GM21390 (cell line): ENCODE results near the gene DNAI2.

Source experiments
- ATAC-seq: cut with Tn5 transposase; IDR thresholded peaks from one replicate; pipeline ENCODE4 v1.9.1; 2021; ENCODE audit not compliant: unreplicated experiment

Gene DNAI2

DNA sequence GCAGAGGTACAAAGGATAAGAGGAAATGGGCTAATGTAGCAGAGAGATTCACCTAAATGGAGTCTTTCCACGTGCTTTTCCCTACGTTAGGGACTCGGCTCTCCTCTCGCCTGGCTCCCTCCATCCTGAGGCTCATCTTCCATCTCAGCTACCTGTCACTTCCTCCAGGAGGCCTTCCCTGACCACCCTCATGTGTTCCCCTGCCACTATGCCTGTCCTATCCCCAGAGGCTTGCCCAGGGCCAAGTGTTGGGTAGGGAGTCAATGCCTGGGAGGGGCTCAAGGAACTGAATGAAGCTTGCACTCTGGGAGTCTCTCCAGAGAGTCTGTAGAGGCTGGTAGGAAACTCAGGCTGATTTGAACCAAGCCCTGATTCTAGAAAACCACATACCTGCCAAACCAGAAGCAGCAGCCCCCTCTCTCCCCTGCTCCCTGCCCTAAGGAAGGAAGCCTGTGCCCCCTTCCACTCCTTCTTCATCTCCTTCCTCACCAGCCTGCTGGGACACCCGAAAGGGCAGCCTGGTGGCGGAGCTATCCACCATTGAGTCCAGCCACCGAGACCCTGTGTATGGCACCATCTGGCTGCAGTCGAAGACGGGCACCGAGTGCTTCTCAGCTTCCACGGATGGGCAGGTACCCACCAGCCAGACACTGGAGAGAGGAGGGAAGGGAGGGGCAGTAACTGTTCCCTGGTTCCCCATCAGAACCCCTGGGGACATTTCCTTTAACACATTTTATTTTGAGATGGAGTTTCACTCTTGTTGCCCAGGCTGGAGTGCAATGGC lies 25.4 kb downstream of the DNAI2 start:
- ATAC-seq, result no peak

DNA sequence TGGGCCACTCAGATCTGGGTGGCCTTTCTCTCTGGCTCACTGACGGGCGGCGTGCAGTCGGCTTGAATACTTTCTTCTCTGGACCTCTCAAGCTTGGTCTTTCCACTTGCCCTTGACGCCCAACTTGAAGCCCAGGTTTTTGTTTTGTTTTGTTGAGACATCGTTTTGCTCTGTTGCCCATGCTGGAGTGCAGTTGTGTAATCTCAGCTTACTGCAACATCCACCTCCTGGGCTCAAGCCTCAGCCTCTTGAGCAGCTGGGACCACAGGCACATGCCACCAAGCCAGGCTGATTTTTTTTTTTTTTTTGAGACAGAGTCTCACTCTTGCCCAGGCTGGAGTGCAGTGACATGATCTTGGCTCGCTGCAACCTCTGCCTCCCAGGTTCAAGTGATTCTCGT lies 29.3 kb downstream of the DNAI2 start:
- no peak for ATAC-seq

DNA sequence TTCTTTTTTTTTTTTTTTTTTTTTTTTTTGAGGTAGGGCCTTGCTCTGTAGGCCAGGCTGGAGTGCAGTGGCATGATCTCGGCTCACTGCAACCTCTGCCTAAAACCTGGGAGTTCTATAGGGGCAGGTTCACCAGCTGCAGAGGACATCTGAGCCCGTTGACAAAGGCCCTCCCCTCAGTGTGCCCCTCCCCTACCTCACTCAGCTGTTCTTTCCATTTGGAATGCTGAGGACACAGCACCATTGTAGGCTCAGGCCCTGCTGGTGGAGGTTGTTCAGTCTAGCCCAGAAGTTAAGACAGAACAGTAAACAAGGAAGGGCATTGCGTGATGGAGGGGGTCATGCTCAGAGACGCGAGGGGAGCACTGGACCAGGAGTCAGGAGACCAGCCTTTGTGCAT lies 30.1 kb downstream of the DNAI2 start:
- no peak for ATAC-seq

DNA sequence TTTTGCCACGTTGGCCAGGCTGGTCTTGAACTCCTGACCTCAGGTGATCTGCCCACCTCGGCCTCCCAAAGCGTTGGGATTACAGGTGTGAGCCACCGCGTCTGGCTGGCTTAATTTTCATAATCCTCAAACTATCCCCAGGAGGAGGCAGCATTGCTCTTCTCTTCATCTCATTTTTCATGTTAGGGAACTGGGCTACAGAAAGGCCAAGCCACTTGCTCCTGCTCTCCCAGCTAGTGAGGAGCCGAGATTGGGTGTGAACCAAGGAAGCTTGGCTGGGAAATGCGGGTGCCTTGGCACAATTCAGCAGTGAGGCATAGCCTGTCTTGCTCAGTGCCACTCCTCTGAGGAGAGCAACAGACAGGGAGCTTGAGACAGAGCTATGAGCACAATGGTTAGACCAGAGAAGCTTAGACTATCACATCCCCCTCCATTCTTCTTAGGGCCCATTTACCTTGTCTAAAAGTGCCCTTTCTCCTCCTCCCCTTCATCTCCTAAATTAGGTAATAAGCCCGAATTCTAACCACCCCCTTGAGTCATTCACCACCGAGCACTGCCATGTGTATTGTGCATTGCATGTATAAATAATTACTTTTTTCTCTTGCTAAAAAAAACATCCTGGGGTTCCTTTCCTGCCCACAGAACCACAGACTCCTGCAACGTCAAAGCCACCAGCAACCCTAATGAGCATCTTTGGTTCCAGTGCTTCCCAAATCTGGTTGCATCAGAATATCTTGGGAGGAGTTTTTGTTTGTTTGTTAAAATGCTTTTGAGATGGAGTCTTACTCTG lies 32.0 kb downstream of the DNAI2 start:
- ATAC-seq, result no peak

DNA sequence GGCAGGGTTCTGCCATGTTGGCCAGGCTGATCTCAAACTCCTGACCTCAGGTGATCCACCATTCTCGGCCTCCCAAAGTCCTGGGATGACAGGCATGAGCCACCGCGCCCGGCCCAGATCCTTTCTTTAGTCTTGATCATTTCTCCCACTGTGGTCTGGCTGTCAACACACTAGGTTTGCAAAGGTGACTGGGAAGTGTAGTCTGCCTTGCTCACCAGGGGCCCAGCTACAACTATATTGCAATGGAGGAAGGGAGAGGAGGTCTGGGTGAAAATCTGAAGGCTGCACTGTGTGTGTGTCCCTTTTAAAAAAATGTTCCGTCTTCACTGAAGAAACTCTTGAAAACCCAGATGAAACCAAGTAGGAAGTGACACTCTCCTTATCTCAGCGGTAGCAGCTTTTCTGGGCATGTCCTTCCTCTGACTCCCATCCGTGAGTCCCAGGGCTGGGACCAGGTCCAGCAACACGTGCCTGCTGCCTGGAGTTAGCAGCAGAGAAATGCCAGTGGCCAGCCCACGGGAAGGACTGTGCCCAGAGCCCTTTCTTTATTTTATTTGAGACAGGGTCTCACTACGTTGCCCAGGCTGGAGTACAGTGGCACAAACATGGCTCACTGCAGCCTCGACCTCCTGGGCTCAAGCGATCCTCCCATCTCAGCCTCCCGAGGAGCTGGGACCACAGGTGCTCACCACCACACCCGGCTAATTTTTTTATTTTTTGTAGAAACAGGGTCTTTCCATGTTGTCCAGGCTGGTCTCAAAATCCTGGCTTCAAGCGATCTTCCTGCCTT lies 34.1 kb downstream of the DNAI2 start:
- ATAC-seq, result no peak

DNA sequence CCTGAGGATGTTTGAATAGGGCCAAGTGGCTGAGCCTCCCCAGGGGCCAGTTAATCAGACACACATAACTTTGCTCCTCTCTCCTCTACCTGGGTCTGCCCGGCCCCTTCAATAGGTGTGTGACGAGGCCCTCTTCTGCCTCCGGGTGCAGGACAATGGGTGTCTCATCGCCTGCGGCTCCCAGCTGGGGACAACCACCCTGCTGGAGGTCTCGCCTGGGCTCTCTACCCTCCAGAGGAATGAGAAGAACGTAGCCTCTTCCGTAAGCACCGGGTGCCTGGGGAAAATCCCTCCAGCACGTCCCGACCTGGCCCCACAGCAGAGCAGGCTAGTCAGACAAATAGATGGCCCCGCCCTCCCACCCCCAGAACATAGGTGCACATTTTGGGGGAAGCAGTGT lies 35.9 kb downstream of the DNAI2 start:
- no peak for ATAC-seq

DNA sequence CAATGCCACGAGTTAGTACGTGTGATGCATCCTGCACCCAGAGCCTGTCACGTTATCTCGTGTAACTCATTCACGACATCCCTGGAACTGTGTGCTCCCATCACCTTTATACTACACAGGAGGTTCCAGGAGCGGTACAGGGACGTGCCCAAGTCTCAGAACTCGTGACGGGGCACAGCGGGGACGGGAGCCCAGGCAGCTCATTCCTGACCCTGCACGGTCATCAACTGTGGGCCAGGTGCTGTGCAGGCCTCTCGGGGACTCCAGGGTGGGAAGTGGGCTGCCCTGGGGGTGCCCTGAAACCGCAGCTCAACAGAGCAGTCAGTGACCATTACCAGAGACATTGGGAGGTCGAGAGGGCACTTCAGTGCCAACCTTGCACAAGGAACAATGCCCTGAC lies 40.8 kb downstream of the DNAI2 start:
- no peak for ATAC-seq

DNA sequence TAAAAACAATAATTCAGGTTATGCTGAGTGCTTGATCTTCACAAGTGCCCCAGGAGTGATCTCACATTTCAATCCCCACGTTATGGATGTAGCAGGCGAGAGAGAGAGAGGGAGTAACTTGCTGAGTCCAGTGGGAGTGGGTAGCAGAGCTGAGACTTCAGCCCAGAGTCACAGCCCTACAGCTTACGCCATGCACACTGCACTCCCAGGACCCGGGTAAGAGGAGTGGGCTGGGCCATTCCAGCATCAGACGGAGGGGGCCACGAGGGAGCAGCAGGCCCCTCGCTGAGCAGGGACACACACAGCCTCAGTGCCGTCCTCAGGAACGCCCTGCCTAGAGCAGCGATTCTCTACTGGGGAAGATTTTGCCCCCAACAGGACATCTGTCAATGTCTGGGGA lies 42.2 kb downstream of the DNAI2 start:
- no peak for ATAC-seq

DNA sequence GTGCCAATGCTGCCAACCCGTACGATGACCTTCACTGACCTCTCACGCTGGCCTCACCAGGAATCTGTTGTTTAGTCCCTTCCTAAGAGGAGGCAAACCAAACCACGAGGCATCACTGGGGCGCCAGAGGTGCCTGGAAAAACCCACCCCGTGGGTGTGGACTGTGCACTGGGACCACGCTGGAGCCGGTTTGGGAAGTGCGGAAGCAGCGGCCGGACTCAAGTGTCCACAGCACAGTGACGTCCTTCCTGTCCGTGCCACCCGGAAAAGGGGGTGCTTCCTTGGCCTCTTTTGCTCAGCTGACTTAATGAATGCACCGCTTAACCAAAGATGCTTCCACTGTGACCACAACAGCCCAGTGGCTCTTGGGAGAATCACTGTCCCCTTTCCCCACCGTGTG lies 43.0 kb downstream of the DNAI2 start:
- ATAC-seq, result no peak

DNA sequence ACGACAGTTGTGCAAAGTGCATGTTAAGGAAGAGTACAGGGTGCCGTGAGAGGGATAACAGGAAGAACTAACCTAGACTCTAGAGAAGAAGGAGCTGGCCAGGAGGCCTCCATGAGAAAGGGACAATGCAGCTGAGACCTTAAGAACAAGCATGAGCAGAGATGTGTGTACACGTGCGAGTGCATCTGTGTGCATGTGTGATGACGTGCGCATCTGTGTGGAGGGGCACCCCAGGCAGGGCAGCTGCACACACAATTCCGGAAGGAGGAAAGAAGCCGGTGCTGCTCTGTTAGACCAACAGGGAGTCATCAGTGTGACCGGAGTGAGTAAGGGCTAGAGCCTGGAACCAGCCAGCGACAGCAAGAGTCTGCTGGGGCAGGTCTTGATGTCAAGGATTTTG lies 44.4 kb downstream of the DNAI2 start:
- no peak for ATAC-seq

DNA sequence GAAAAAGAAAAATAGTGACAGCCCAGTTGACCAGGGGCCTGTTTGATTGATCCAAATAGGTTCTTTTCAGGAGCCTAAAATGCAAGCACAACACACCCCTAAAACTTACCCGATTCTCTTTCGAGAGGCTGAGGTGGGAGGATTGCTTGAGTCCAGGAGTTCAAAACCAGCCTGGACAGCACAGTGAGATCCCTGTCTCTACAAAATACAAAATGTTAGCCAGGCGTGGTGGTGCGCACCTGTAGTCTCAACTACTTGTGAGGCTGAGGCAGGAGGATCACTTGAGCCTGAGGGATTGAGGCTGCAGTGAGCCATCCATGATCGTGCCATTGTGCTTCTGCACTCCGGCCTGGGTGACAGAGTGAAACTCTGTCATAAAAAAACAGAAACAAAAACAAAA lies 50.5 kb downstream of the DNAI2 start:
- no peak for ATAC-seq

DNA sequence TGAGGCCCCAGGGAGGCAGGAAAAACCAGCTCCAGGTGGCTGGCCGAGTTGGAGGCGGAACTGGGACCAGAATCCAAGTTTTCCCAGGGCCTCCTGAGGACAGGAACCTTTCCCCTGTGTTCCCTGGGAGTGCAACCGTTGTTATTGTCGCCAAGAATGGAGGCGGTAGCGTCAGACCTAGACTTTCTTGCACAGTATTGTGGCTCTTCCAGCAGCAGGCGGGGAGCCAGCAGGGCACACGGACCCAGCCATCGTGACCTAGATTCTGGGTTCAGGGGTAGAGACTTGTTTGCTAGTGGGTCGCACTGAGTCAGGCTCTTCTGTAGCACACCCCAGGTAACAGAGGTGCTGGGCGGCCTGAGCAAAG lies 51.3 kb downstream of the DNAI2 start:
- no peak for ATAC-seq

DNA sequence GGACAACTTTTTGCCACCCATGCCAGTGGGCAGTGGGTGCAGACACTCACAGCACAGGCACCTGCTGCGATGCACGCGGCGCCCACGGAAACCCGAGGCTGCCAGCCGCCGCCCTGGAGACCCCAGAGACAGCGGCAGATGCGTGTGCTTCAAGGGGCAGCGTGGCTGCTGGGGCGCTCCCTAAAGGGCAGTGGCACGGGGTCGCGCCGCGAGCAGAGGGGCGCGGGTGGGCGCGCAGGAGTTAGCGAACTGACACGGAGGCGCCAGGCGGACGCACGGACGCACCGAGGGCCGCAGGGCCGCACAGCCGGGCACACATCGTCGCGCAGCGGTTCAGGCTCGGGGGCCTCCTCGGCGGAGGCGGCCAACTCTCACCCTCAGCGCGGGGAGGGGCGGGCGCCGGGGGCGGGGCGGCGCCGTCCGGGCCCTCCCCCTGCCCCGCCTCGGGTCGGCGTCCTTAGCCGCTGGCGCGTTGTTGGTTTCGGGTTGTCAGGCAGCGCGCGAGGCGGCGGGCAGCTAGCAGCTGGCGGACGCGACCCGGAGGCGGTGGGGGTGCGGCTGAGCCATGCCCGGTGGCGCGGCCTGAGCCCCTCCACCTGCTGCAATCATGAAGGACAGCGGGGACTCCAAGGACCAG lies 51.8 kb downstream of the DNAI2 start, which contains the start of gene KIF19:
Gene KIF19, plus strand, starts transcription at position 484 of the 637 bp plus-strand sequence. Its CDS starts 124 bp downstream, at position 608.
- no peak for ATAC-seq

DNA sequence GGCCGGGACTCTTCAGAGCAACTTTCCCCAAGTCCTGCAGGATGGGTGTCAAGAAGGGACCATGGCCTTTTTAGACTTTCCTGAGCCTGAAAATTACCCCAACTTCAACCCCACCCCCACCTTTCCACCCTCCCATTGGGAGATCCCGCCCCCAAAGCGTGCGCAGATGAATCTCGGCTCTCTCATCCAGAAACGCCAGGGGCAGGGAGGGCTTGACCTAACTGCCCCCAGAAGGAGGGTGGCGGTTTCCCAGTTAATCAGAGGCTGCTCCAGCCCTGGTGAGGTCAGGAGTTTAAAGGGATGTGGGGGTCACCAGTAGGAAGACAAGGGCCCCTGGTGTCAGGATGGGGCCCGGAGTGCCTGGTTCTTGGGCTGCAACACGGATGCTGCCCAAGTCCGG lies 52.5 kb downstream of the DNAI2 start:
- ATAC-seq, result no peak

DNA sequence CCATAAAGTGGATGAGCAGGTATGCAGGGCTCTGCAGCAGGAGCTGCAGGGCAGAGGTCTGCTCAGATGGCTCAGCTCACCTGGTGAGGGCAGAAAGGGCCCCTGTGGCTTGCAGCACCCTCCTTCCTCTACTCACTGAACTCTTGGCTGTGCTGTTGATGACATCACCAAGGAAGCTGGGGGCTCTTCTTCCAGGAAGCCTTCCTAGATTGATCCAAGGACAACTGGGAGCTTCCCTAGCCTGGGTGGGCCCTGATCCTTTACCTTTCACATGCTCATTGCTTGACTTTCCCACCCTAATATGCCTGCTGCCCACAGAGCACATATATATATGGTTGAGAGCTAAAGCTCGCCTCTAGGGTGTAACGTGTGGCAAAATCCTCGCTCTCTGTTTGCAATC lies 54.5 kb downstream of the DNAI2 start:
- no peak for ATAC-seq

DNA sequence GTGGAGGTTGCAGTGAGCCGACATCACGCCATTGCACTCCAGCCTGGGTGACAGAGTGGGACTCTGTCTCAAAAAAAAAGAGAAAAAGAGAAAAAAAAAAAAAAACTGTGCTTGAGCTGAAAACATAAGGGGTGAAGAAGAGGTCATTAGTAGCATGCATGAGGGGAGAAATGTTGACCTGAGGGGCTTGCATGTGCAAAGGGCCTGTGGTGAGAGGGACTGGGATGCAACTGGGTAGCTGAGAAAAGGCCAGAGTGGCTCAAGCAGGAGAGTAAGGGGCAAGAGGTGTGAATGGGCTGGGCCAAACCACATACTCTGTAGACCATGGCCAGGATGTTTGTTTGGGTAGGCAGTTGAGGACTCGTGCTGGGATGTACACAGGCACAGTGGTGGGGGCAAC lies 55.3 kb downstream of the DNAI2 start:
- ATAC-seq, result no peak

DNA sequence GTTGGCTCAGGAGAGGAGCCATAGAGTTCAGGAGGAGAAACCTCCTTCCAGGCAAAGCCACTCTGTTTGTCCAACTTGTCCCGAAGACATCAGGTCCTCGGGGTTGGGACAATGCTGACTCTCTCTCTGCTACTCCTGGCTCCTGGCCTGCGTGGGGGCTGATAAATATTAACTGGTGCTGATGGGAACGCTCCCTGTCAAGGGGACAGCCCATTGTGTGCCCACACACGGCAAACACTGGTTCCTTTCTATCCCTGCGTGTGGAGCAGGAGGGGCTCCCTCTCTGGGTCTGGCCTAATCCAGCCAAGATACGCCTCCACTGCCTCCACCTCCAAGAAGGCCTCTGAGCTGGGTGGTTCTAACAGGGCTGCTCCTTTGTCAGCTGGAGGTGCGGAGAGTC lies 56.4 kb downstream of the DNAI2 start:
- no peak for ATAC-seq

DNA sequence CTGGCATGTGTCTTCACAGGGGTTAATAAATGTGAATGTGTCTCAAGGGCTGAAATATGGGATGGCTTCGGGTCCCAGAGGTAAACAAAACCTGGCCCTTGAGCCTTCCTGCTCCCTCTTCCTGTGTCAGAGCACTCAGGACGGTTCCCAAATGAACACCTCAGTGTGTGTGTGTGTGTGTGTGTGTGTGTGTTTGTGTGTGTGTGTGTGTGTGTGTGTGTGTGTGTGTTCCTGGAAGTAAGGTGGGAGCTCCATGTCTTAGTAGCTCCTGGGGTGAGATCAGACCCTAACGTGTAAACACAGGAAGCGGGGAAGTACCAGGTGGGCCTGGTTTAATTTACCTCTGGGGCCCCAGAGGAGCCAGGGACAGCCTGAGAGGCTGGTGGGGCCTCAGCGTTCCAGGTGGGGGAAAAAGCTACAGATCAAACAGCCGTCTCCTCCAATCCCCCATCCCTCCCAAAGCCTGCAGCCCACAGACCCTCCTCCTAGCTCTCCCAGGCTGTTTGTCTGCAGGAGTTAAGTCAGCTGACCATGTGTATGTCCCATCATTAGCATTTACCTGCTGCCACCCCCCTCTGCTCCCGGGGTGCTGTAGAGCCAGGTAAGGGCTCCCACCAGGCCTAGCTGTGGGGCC lies 58.1 kb downstream of the DNAI2 start:
- ATAC-seq, result no peak

DNA sequence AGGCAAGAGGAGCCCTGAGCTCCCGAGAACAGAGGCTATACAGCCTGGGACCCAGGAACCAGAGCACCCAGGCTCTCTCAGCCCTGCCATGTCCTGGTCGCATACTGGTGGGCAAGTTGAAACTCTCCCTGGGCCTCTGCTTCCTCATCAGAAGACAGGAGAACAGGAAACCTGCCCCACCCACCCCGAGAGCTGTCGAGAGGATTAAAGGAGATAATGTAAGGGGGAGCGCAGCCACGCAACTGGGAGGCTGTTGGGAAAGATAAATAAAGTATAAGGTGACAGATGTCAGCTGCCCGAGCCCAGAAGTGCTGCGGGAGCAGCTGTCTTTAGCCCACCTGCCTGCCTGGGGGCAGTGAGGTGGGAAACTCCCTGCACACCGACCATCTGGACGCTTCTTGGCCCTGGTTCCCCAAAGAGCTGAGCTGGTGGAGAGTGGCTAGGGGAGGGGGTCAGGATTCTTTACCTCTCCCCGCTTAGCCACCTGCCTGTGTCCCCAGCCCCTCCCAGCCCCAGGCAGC lies 58.8 kb downstream of the DNAI2 start:
- no peak for ATAC-seq

DNA sequence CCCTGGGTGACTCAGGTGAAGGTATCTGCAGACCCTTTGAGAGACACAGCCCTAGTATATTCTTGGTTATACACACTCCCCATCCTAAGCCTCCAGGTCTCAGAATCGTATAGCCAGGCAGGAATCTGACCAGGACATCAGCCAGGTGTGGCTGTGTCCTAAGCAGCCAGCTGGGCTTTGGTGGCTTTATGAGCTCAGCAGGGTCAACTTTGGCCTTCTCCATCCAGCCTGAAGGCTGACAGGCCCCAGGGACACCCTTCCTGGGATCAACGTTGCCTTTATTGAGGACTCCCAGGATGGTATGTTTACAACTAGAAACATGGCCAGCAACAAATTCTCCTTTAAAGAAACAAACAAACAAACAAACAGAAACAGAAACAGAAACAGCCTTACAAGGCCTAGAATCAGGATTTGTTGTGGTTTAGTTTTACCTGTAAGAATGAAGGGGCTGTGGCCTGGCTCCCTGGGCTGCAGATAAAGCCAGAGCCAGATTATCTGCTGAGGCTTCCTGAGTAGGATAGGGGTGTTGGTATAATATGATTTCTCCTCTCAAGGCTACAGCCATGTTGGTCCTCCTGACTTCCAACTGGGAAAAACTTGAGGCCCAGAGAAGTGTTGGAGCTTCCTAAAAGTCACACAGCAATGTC lies 60.5 kb downstream of the DNAI2 start:
- no peak for ATAC-seq
